ENCODE data around the gene DMXL1. TPM values are rescaled to one million over a fixed set of nuclear protein-coding genes. Genes with fewer than 3 reads are reported as not detected.
A peak's percentile ranks its signal among the peaks of the same experiment; 100 is the strongest.

DMXL1 gene
- total and polyA plus RNA-seq, 4 donors: 10.5 to 69.7 (median 34.3) TPM

DNA sequence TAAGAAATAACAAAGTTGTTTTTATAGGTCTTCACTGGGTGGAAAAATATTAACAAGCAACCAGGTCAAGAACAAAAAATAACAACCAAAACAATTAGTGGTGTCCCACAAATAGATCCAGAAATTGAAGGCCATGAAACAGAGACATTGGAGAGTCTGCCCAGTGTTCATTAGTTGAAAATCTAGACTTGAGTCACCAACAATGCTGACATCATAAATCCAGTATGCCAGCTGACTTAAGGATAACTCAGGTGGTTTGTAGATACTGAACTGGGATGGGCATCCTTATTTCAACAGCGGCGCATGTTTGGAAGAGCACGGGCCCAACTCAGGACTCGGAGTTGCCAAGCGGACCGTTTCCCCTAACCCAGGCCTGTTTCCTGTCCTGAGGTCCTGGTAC lies 204.3 kb downstream of the DMXL1 start:
- no peak overlapping the region for H3K27ac ChIP-seq (ENCODE audit: low read depth in 1 of 2, low read length in 2 of 2)
- 81 to 87% methylated on average over 6 of the region's 6 CpGs for WGBS, 2 donors
- ATAC-seq (ENCODE audit: low FRiP score) (no peak), DNase-seq (no peak)
- no peaks in the 10 kb centered on the region for H3K9me3 ChIP-seq (ENCODE audit: control insufficient read depth, low read length)
- H3K27me3 ChIP-seq (ENCODE audit: control insufficient read depth in 1 of 2, insufficient read depth in 2 of 2, low read length in 1 of 2): no peaks in the 10 kb centered on the region
- H3K36me3 ChIP-seq (ENCODE audit: control insufficient read depth in 1 of 2, insufficient read depth in 2 of 2, low read length in 1 of 2): no peaks in the 10 kb centered on the region
- peaks cover 2 to 9% of the 10 kb centered on the region in 2 donors for H3K4me1 ChIP-seq (ENCODE audit: control insufficient read depth in 1 of 2, insufficient read depth in 2 of 2, low read length in 2 of 2)
- intact Hi-C loops (cut with DNase I): loop anchor here (10.0 kb wide), 1 partner anchor 120 kb away; no protein-coding TSS in a partner anchor
- no peak overlapping the region for H3K4me3 ChIP-seq (ENCODE audit: low read length in 2 of 2)

DNA sequence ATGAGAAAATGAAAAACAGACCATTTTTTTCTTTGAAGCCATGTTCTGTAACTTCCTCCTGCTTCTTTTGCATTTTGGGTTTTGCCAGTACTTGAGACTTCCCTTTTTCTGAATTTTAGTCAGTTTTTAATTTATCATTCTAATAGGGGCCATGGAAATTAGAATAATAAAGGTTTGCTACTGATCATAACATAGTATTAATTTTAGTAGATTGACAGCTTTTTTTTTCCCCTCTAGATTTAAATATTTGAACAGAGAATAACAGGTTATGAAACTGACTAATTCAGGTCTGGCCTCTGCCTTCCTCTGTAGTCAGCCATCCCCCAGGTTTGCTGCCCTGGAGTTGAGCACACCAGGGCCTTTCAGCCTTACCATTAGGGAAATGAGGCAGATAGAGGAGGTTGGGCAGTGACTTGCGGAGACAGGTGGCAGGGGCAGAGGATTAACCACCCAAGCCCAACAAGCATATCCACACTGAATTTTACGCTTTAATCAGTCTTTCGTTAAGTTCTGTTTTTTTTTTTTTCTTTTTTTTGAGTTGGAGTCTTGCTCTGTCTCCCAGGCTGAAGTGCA lies 204.8 kb downstream of the DMXL1 start:
- intact Hi-C loops (cut with DNase I): loop anchor here (10.0 kb wide), 1 partner anchor 119 kb away; no protein-coding TSS in a partner anchor
- peak overlapping the region in 1 of 2 donors; percentile 29 for H3K27ac ChIP-seq (ENCODE audit: low read depth in 1 of 2, low read length in 2 of 2)
- H3K9me3 ChIP-seq (ENCODE audit: control insufficient read depth, low read length): no peaks in the 10 kb centered on the region
- ATAC-seq (ENCODE audit: low FRiP score) (no peak), DNase-seq (no peak)
- H3K4me1 ChIP-seq (ENCODE audit: control insufficient read depth in 1 of 2, insufficient read depth in 2 of 2, low read length in 2 of 2): peaks cover 2 to 9% of the 10 kb centered on the region in 2 donors
- no peaks in the 10 kb centered on the region for H3K36me3 ChIP-seq (ENCODE audit: control insufficient read depth in 1 of 2, insufficient read depth in 2 of 2, low read length in 1 of 2)
- no peak overlapping the region for H3K4me3 ChIP-seq (ENCODE audit: low read length in 2 of 2)
- WGBS, 2 donors: 95 to 97% methylated on average over 3 of the region's 3 CpGs
- no peaks in the 10 kb centered on the region for H3K27me3 ChIP-seq (ENCODE audit: control insufficient read depth in 1 of 2, insufficient read depth in 2 of 2, low read length in 1 of 2)

DNA sequence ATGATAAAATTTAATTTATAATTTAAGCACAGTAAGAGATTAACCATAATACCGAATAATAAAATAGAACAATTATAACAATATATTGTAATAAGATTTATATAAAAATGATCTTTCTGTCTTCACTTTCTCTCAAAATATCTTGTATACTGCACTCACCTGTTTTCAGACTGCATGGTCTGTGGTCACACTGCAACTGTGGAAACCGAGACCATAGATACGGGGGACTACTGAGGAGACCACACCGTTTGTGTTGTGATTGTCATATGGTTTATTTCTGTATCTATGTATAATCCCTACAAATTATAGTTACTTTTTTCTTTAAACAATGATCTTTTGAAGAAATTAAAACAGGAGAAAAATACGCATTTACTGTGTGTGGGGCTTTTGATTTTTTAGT lies 206.1 kb downstream of the DMXL1 start:
- ATAC-seq (ENCODE audit: low FRiP score): no peak
- H3K27me3 ChIP-seq (ENCODE audit: control insufficient read depth in 1 of 2, insufficient read depth in 2 of 2, low read length in 1 of 2): no peaks in the 10 kb centered on the region
- H3K36me3 ChIP-seq (ENCODE audit: control insufficient read depth in 1 of 2, insufficient read depth in 2 of 2, low read length in 1 of 2): no peaks in the 10 kb centered on the region
- no peak overlapping the region for H3K4me3 ChIP-seq (ENCODE audit: low read length in 2 of 2)
- DNase-seq: no peak
- WGBS, 2 donors: 97% methylated on average over 5 of the region's 5 CpGs
- H3K9me3 ChIP-seq (ENCODE audit: control insufficient read depth, low read length): no peaks in the 10 kb centered on the region
- intact Hi-C loops (cut with DNase I): loop anchor here (10.0 kb wide), 1 partner anchor 118 kb away; no protein-coding TSS in a partner anchor
- H3K27ac ChIP-seq (ENCODE audit: low read depth in 1 of 2, low read length in 2 of 2): no peak overlapping the region
- peaks cover 2 to 9% of the 10 kb centered on the region in 2 donors for H3K4me1 ChIP-seq (ENCODE audit: control insufficient read depth in 1 of 2, insufficient read depth in 2 of 2, low read length in 2 of 2)

DNA sequence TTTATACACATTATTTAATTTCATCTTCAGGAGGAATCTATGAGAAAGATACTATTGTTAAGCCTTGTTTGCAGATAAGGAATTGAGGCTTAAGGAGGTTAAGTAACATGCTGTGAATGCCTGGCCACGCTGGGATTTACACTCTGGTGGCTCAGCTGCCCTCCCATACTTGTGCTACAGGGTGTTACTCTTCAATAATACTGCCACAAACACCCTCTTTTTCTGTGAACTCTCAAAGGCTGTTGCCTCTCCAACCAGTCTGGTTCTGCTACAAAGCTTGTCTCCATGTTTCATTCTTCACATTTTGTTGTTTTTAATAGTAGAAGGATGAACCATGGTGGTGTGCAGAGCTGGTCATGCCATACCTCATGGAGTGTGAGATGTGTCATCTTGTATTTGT lies 208.2 kb downstream of the DMXL1 start:
- no peak for DNase-seq
- Histone ChIP-seq H3K9me3 (ENCODE audit: control insufficient read depth, low read length) (no peaks in the 10 kb centered on the region), H3K27ac (ENCODE audit: low read depth in 1 of 2, low read length in 2 of 2) (no peak overlapping the region), H3K4me3 (ENCODE audit: low read length in 2 of 2) (no peak overlapping the region), H3K36me3 (ENCODE audit: control insufficient read depth in 1 of 2, insufficient read depth in 2 of 2, low read length in 1 of 2) (no peaks in the 10 kb centered on the region), H3K4me1 (ENCODE audit: control insufficient read depth in 1 of 2, insufficient read depth in 2 of 2, low read length in 2 of 2) (peaks cover 0 to 2% of the 10 kb centered on the region in 2 donors), H3K27me3 (ENCODE audit: control insufficient read depth in 1 of 2, insufficient read depth in 2 of 2, low read length in 1 of 2) (no peaks in the 10 kb centered on the region)
- ATAC-seq (ENCODE audit: low FRiP score): no peak
- 94% methylated on average over 1 of the region's 1 CpG for WGBS, 2 donors
- intact Hi-C loops (cut with DNase I): loop anchor here (10.0 kb wide), 1 partner anchor 116 kb away; no protein-coding TSS in a partner anchor

DNA sequence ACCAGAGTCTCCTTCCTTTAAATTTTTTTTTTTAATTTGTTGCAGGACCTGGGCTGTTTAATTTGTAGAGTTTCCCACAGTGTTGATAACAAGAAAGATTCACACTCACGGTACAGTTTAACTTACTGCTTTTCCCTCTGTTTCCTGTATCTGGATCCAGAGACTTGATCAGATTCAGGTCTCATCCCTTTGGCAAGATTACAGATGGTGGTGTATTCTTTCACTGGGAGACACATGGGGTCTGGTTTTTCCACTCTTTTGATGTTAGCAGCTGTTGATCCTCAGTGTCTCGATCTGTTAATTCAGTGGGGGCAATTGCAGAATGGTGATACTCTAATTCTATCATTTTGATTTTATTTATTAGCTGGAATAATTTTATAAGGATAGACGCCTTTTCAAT lies 209.5 kb downstream of the DMXL1 start:
- no peaks in the 10 kb centered on the region for H3K36me3 ChIP-seq (ENCODE audit: control insufficient read depth in 1 of 2, insufficient read depth in 2 of 2, low read length in 1 of 2)
- 95 to 98% methylated on average over 3 of the region's 3 CpGs for WGBS, 2 donors
- ATAC-seq (ENCODE audit: low FRiP score) (no peak), DNase-seq (no peak)
- no peak overlapping the region for H3K27ac ChIP-seq (ENCODE audit: low read depth in 1 of 2, low read length in 2 of 2)
- no peaks in the 10 kb centered on the region for H3K9me3 ChIP-seq (ENCODE audit: control insufficient read depth, low read length)
- H3K4me1 ChIP-seq (ENCODE audit: control insufficient read depth in 1 of 2, insufficient read depth in 2 of 2, low read length in 2 of 2): peaks cover 0 to 4% of the 10 kb centered on the region in 2 donors
- no peaks in the 10 kb centered on the region for H3K27me3 ChIP-seq (ENCODE audit: control insufficient read depth in 1 of 2, insufficient read depth in 2 of 2, low read length in 1 of 2)
- H3K4me3 ChIP-seq (ENCODE audit: low read length in 2 of 2): no peak overlapping the region
- intact Hi-C loops (cut with DNase I): no loop called here

DNA sequence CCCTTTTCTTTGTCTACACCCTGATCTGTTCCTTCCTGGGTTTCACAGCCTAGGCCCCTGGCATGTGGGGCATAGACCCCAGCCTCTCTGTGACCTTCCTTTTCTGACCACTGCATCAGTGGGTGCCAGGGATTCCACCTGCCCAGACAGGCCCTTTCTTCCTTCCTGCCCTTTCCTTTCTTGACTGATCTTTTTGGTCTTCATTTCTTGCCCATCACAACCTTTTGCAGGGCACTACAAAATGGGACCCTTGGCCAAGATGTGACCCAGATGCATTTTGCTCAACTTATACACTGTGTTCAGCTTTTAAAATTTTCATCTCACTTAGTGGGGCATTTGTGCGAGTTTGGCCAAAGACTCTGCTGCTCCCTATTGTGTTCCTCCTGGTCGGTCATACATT lies 211.7 kb downstream of the DMXL1 start:
- Histone ChIP-seq H3K27ac (ENCODE audit: low read depth in 1 of 2, low read length in 2 of 2) (no peak overlapping the region), H3K36me3 (ENCODE audit: control insufficient read depth in 1 of 2, insufficient read depth in 2 of 2, low read length in 1 of 2) (no peaks in the 10 kb centered on the region), H3K9me3 (ENCODE audit: control insufficient read depth, low read length) (no peaks in the 10 kb centered on the region), H3K4me1 (ENCODE audit: control insufficient read depth in 1 of 2, insufficient read depth in 2 of 2, low read length in 2 of 2) (peaks cover 4% of the 10 kb centered on the region in 2 donors), H3K27me3 (ENCODE audit: control insufficient read depth in 1 of 2, insufficient read depth in 2 of 2, low read length in 1 of 2) (no peaks in the 10 kb centered on the region), H3K4me3 (ENCODE audit: low read length in 2 of 2) (no peak overlapping the region)
- DNase-seq (no peak), ATAC-seq (ENCODE audit: low FRiP score) (no peak)
- intact Hi-C loops (cut with DNase I): no loop called here
- 98 to 100% methylated on average over 2 of the region's 2 CpGs for WGBS, 2 donors

DNA sequence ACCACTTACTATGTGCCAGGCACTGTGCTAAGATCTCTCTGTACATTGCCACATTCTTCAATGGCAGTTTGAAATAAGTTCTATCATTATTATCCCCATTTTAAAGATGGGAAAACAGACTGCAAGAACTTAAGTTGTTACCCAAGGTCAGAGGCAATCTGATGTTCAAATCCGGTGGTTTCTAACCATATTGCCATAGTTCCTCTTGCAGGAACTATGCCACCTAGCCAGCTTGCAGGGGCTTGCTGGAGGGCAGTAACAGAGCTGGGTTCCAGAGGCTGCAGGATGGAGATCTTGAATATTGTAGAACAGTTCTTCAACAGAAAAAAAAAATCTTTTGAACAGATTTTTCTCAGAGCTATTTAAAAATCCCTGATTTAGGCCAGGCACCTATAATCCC lies 213.1 kb downstream of the DMXL1 start:
- no peaks in the 10 kb centered on the region for H3K9me3 ChIP-seq (ENCODE audit: control insufficient read depth, low read length)
- no peaks in the 10 kb centered on the region for H3K36me3 ChIP-seq (ENCODE audit: control insufficient read depth in 1 of 2, insufficient read depth in 2 of 2, low read length in 1 of 2)
- no peak for DNase-seq
- intact Hi-C loops (cut with DNase I): no loop called here
- 94 to 100% methylated on average over 1 of the region's 1 CpG for WGBS, 2 donors
- H3K27me3 ChIP-seq (ENCODE audit: control insufficient read depth in 1 of 2, insufficient read depth in 2 of 2, low read length in 1 of 2): no peaks in the 10 kb centered on the region
- H3K27ac ChIP-seq (ENCODE audit: low read depth in 1 of 2, low read length in 2 of 2): no peak overlapping the region
- no peak overlapping the region for H3K4me3 ChIP-seq (ENCODE audit: low read length in 2 of 2)
- no peak for ATAC-seq (ENCODE audit: low FRiP score)
- H3K4me1 ChIP-seq (ENCODE audit: control insufficient read depth in 1 of 2, insufficient read depth in 2 of 2, low read length in 2 of 2): peaks cover 4 to 5% of the 10 kb centered on the region in 2 donors

DNA sequence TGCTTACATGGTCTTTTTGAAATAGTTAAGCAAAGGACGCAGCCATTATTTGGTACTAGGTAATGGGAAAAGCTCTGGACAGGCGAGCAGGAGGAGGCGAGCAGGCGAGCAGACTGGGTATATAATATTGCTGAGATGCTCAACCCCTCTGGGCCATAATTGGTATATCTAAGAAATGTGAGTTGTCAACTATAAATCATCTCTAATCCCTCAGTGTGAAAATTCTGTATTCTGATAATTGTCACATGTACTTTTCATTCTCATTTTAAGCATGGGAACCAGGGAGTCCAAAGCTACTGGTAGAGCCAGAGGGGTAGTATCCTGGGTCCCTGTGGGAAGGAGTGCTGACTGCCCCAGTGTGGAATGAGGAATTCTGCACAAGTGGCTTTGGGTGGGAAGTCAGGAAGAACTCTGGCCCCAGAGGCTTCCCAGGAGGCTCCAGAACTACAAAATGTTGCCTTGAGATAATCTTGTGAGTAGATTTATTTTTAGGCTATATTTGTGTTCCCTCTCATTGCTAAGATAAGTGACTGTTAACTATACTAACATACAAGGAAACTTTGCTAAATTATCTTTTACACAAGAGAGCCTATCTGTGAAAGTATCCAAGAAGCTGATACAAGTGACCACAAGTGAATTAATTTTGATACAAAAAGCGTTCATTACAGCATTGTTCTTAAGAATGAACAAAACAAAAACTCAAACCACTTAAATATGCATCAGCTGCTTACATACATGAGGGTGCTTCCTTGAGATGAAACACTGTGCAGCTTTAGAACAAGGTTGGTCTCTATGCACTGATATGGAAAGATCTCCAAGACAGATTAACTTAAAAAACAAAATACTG lies 214.4 kb downstream of the DMXL1 start:
- Histone ChIP-seq H3K27ac (ENCODE audit: low read depth in 1 of 2, low read length in 2 of 2) (peak overlapping the region; percentile 40 to 57), H3K9me3 (ENCODE audit: control insufficient read depth, low read length) (no peaks in the 10 kb centered on the region), H3K36me3 (ENCODE audit: control insufficient read depth in 1 of 2, insufficient read depth in 2 of 2, low read length in 1 of 2) (no peaks in the 10 kb centered on the region), H3K4me1 (ENCODE audit: control insufficient read depth in 1 of 2, insufficient read depth in 2 of 2, low read length in 2 of 2) (peaks cover 4 to 5% of the 10 kb centered on the region in 2 donors), H3K27me3 (ENCODE audit: control insufficient read depth in 1 of 2, insufficient read depth in 2 of 2, low read length in 1 of 2) (no peaks in the 10 kb centered on the region), H3K4me3 (ENCODE audit: low read length in 2 of 2) (no peak overlapping the region)
- 67 to 68% methylated on average over 5 of the region's 5 CpGs for WGBS, 2 donors
- no peak for DNase-seq
- peak; percentile 59 for ATAC-seq (ENCODE audit: low FRiP score)
- intact Hi-C loops (cut with DNase I): loop anchor here in 1 of 2 donors (5.0 kb wide), 1 partner anchor 37 kb away; no protein-coding TSS in a partner anchor

Measured in aorta (tissue), 5 donors.